ENCODE measurements around the gene NPR2.

NPR2 gene

GRCh38 chr9:35832814-35833213 is 41.4 kb downstream of the NPR2 start:
- DNase-seq (ENCODE audit: low read depth in 2 of 2), result no peak

- DNase-seq (ENCODE audit: low read depth in 2 of 2), result no peak
These were observed 43.1 kb downstream of the NPR2 start for GRCh38 chr9:35834260-35835215.

- DNase-seq (ENCODE audit: low read depth in 2 of 2), result no peak
These were observed 43.8 kb downstream of the NPR2 start for GRCh38 chr9:35835216-35835632.

- no peak for DNase-seq (ENCODE audit: low read depth in 2 of 2)
These were observed 44.4 kb downstream of the NPR2 start for GRCh38 chr9:35835766-35836165.

GRCh38 chr9:35836595-35836994 is 45.2 kb downstream of the NPR2 start:
- DNase-seq (ENCODE audit: low read depth in 2 of 2), result no peak

- DNase-seq (ENCODE audit: low read depth in 2 of 2), result no peak
These were observed 48.5 kb downstream of the NPR2 start for GRCh38 chr9:35839926-35840325.

- DNase-seq (ENCODE audit: low read depth in 2 of 2), result no peak
These were observed 49.7 kb downstream of the NPR2 start for GRCh38 chr9:35840881-35841644.

- DNase-seq (ENCODE audit: low read depth in 2 of 2), result no peak
These were observed 50.2 kb downstream of the NPR2 start for GRCh38 chr9:35841645-35841900.

- DNase-seq (ENCODE audit: low read depth in 2 of 2), result no peak
These were observed 50.8 kb downstream of the NPR2 start for GRCh38 chr9:35842020-35842745.

GRCh38 chr9:35842795-35843194 is 51.4 kb downstream of the NPR2 start:
- DNase-seq (ENCODE audit: low read depth in 2 of 2), result no peak

- no peak for DNase-seq (ENCODE audit: low read depth in 2 of 2)
These were observed 53.4 kb downstream of the NPR2 start for GRCh38 chr9:35844628-35845270.

GRCh38 chr9:35845824-35846771 is 54.7 kb downstream of the NPR2 start:
- no peak for DNase-seq (ENCODE audit: low read depth in 2 of 2)

GRCh38 chr9:35847792-35848572 is 56.6 kb downstream of the NPR2 start:
- no peak for DNase-seq (ENCODE audit: low read depth in 2 of 2)

- DNase-seq (ENCODE audit: low read depth in 2 of 2), result no peak
These were observed 61.0 kb downstream of the NPR2 start for GRCh38 chr9:35852267-35852815.

GRCh38 chr9:35852876-35853865 is 61.8 kb downstream of the NPR2 start:
- DNase-seq (ENCODE audit: low read depth in 2 of 2), result no peak

- no peak for DNase-seq (ENCODE audit: low read depth in 2 of 2)
These were observed 62.8 kb downstream of the NPR2 start for GRCh38 chr9:35854091-35854762.

- DNase-seq (ENCODE audit: low read depth in 2 of 2), result no peak
These were observed 64.8 kb downstream of the NPR2 start for GRCh38 chr9:35856206-35856605.

GRCh38 chr9:35856882-35857281 is 65.5 kb downstream of the NPR2 start:
- DNase-seq (ENCODE audit: low read depth in 2 of 2), result no peak

All from stimulated activated CD8-positive, alpha-beta memory T cell treated with anti-CD3 and anti-CD28 coated beads, Interleukin-7, amount 100 ng/mL, for 1 hour (primary cell).